Measurements from ENCODE around the gene MAGEC2. TPM values are rescaled to one million over a fixed set of nuclear protein-coding genes. Genes with fewer than 3 reads are reported as not detected.

MAGEC2 gene, protein sequence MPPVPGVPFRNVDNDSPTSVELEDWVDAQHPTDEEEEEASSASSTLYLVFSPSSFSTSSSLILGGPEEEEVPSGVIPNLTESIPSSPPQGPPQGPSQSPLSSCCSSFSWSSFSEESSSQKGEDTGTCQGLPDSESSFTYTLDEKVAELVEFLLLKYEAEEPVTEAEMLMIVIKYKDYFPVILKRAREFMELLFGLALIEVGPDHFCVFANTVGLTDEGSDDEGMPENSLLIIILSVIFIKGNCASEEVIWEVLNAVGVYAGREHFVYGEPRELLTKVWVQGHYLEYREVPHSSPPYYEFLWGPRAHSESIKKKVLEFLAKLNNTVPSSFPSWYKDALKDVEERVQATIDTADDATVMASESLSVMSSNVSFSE
- total RNA-seq (2014; rRNA removed; shearing (Covaris generic)) (not detected in 2 replicates), total RNA-seq (2022) (not detected in 2 replicates), Bru-seq, nascent RNA (not detected), BruChase-seq, experiment 1, labeled RNA remaining after a 6-hour chase (not detected), BruChase-seq, experiment 2, labeled RNA remaining after a 2-hour chase (not detected)
- long read RNA-seq, result 0 reads

DNA sequence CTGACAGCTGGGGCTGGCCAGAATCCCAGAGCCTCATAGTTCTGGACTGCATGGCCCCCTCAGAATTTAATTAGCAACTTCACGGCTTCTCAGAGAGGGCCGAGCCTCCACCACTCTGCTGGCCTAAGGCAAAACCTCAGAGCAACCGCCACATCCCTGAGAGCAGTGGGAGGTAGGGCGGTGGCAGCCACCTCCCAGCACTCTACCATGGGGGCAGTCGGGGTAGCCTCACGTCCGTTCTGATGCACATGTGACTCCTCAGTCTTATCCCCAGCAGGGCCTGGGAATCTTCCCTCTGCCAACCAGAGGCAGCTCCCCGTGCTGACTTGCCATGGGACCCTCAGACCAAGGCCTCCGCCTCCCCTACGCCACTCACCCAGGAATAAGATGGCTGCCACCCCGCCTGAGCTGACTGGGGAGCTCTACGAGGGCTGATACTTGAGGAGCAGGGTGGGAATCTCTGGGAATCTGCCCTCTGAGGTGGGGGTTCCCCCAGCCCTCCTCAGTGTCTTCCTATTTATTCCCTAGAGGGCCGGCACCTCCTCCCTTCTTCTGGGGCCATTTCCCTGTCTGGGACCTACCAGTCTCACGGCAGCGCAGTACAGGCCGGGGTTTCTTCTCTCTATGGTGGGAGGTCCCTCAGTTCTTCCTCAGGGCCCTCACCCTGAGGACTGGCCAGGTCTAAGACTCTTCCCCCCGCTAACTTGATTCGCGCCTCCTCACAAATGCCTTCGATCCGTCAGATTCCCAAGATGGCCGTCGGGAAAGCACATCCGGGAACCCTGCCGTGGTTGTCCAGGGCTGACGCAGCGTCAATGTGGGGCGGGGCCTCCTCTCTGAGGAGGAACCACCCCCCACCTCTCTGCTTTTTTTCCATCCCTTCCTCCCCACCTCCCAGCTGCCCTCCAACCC is at the start of gene MAGEC2:
Gene MAGEC2 (minus strand): TSS at position 769 of the 912 bp plus-strand sequence. CDS start 1,303 bp downstream, outside the sequence.
- Histone ChIP-seq H3K27ac (ENCODE audit: low read depth, low read length, poor library complexity, severe bottlenecking) (no peak within 1 kb of the TSS), H3K4me1 (ENCODE audit: insufficient read depth, low read length, poor library complexity, severe bottlenecking) (no peaks in the 10 kb centered on the region), H4K20me1 (ENCODE audit: insufficient read depth, low read length) (no peaks in the 10 kb centered on the region), H3K36me3 (ENCODE audit: insufficient read depth, low read length) (no peaks in the 10 kb centered on the region), H3K79me2 (ENCODE audit: insufficient read depth, low read depth, low read length) (no peaks in the 10 kb centered on the region), H2AFZ (ENCODE audit: low read length) (no peak within 1 kb of the TSS), H3K9me2 (ENCODE audit: insufficient read depth, low read length) (no peaks in the 10 kb centered on the region), H3K4me3 (ENCODE audit: low read depth, low read length, poor library complexity, severe bottlenecking) (no peak within 1 kb of the TSS), H3K4me2 (ENCODE audit: low read length) (no peak within 1 kb of the TSS), H3K9me3 (ENCODE audit: low read length) (no peaks in the 10 kb centered on the region)
- TF ChIP-seq EZH2phosphoT487 (IDR thresholded peaks at IDR 0.05; ENCODE audit: borderline replicate concordance, low read depth, low read length), result no peak
- TF ChIP-seq, protein P1, sequence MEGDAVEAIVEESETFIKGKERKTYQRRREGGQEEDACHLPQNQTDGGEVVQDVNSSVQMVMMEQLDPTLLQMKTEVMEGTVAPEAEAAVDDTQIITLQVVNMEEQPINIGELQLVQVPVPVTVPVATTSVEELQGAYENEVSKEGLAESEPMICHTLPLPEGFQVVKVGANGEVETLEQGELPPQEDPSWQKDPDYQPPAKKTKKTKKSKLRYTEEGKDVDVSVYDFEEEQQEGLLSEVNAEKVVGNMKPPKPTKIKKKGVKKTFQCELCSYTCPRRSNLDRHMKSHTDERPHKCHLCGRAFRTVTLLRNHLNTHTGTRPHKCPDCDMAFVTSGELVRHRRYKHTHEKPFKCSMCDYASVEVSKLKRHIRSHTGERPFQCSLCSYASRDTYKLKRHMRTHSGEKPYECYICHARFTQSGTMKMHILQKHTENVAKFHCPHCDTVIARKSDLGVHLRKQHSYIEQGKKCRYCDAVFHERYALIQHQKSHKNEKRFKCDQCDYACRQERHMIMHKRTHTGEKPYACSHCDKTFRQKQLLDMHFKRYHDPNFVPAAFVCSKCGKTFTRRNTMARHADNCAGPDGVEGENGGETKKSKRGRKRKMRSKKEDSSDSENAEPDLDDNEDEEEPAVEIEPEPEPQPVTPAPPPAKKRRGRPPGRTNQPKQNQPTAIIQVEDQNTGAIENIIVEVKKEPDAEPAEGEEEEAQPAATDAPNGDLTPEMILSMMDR (conservative IDR thresholded peaks at IDR 0.05; ENCODE audit: low read length), result no peak
- BruUV-seq (replicated peaks), result no TSS peak
- intact Hi-C loops (cut with micrococcal nuclease; ENCODE audit: unreplicated experiment), result no loop called here
- CTCF ChIA-PET (ENCODE audit: unreplicated experiment), result no interaction called here
- DNase-seq (ENCODE audit: low spot score), result no peak
- POLR2A ChIA-PET, result no interaction called here

DNA sequence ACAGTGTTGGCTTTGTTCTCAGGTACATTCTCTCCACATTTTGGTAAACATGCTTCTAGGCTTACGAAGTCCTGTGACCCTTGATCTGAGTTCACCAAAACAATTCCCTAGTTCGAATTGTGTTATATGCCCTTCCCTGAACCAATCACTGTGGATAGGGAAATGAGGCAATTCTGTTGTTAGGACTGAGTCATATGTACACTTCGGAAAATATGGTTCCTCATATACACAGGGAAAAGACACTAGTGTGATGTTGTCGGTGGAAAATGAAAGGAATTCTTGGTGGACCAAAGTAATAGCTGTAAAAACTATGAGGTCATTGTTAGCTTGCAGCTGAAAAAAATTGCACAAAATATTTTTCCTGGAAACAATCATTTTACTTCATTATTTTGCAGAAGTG is 46.6 kb upstream of the MAGEC2 start:
- Histone ChIP-seq H3K4me1 (ENCODE audit: insufficient read depth, low read length, poor library complexity, severe bottlenecking) (no peaks in the 10 kb centered on the region), H4K20me1 (ENCODE audit: insufficient read depth, low read length) (no peaks in the 10 kb centered on the region), H3K4me3 (ENCODE audit: low read depth, low read length, poor library complexity, severe bottlenecking) (no peak overlapping the region), H3K79me2 (ENCODE audit: insufficient read depth, low read depth, low read length) (no peaks in the 10 kb centered on the region), H3K36me3 (ENCODE audit: insufficient read depth, low read length) (no peaks in the 10 kb centered on the region), H3K9me2 (ENCODE audit: insufficient read depth, low read length) (no peaks in the 10 kb centered on the region), H3K4me2 (ENCODE audit: low read length) (no peak overlapping the region), H3K27ac (ENCODE audit: low read depth, low read length, poor library complexity, severe bottlenecking) (no peak overlapping the region), H2AFZ (ENCODE audit: low read length) (no peak overlapping the region), H3K9me3 (ENCODE audit: low read length) (no peaks in the 10 kb centered on the region)
- ChIA-PET CTCF (ENCODE audit: unreplicated experiment) (no interaction called here), POLR2A (no interaction called here)
- intact Hi-C loops (cut with micrococcal nuclease; ENCODE audit: unreplicated experiment), result no loop called here
- no peak for DNase-seq (ENCODE audit: low spot score)
- BruUV-seq (replicated peaks), result no TSS peak
- TF ChIP-seq, protein P1 (conservative IDR thresholded peaks at IDR 0.05; ENCODE audit: low read length), result no peak
- TF ChIP-seq EZH2phosphoT487 (IDR thresholded peaks at IDR 0.05; ENCODE audit: borderline replicate concordance, low read depth, low read length), result no peak
